HepG2 (cell line): ENCODE results near the gene TLCD1. TPM values are rescaled to one million over a fixed set of nuclear protein-coding genes. Genes with fewer than 3 reads are reported as not detected.

Source experiments
- DNMT3B ChIP-seq: conservative IDR thresholded peaks from 2 replicates; pipeline ENCODE4 v1.6.1; 2016; ENCODE audit warnings: missing biosample characterization, control low read depth
- FOSL2 ChIP-seq: sonication (generic); formaldehyde crosslinking; IDR thresholded peaks from 2 replicates; pipeline ENCODE4 v1.4.0; 2020; ENCODE audit warnings: missing genetic modification reagents
- FOXK1 ChIP-seq: sonication (generic); formaldehyde crosslinking; IDR thresholded peaks from 2 replicates; pipeline ENCODE4 v1.4.0; 2020; ENCODE audit warnings: low read depth, missing genetic modification reagents, borderline replicate concordance
- HNRNPH1 ChIP-seq: fragments of 200-400 bp; formaldehyde crosslinking; optimal IDR thresholded peaks from 2 replicates; pipeline ENCODE3; 2017; ENCODE audit warnings: mild to moderate bottlenecking, low read depth, low read length
- JUND ChIP-seq: sonication (generic); formaldehyde crosslinking; IDR thresholded peaks from 2 replicates; pipeline ENCODE4 v1.8.0; 2022; ENCODE audit warnings: mild to moderate bottlenecking, missing genetic modification reagents
- MLXIP ChIP-seq: sonication (generic); formaldehyde crosslinking; IDR thresholded peaks from 2 replicates; pipeline ENCODE4 v1.9.0; 2021; ENCODE audit warnings: missing genetic modification reagents, borderline replicate concordance
- NCOA5 ChIP-seq: sonication (generic); formaldehyde crosslinking; IDR thresholded peaks from 2 replicates; pipeline ENCODE4 v1.4.0; 2020; ENCODE audit warnings: missing genetic modification reagents
- POLR2AphosphoS2 ChIP-seq: IDR thresholded peaks from 2 replicates; pipeline ENCODE4 v1.6.1; 2011; ENCODE audit warnings: low read depth, low read length, improper control_type of control experiment
- REL ChIP-seq: sonication (generic); formaldehyde crosslinking; conservative IDR thresholded peaks from 2 replicates; pipeline ENCODE4 v1.8.0; 2022; ENCODE audit warnings: mild to moderate bottlenecking, missing genetic modification reagents, moderate library complexity
- SIN3A ChIP-seq: IDR thresholded peaks from 2 replicates; pipeline ENCODE4 v1.6.1; 2011; ENCODE audit warnings: low read depth, mild to moderate bottlenecking, control low read depth, low read length, borderline replicate concordance
- SRSF4 ChIP-seq: fragments of 200-400 bp; formaldehyde crosslinking; IDR thresholded peaks from one replicate; pipeline ENCODE4 v1.6.1; 2018; ENCODE audit warnings: mild to moderate bottlenecking, low read depth, low read length, moderate library complexity; ENCODE audit not compliant: poor library complexity, severe bottlenecking
- STAT5B ChIP-seq: sonication (generic); formaldehyde crosslinking; IDR thresholded peaks from 2 replicates; pipeline ENCODE4 v1.4.0; 2020; ENCODE audit warnings: missing genetic modification reagents
- STAT6 ChIP-seq: sonication (generic); formaldehyde crosslinking; IDR thresholded peaks from 2 replicates; pipeline ENCODE4 v1.4.0; 2020; ENCODE audit warnings: missing genetic modification reagents, mild to moderate bottlenecking, borderline replicate concordance
- ZBTB7A ChIP-seq: sonication (generic); formaldehyde crosslinking; IDR thresholded peaks from 2 replicates; pipeline ENCODE4 v1.8.0; 2022; ENCODE audit warnings: mild to moderate bottlenecking, missing genetic modification reagents
- ZMYM4 ChIP-seq: sonication (generic); formaldehyde crosslinking; IDR thresholded peaks from 2 replicates; pipeline ENCODE4 v1.8.1; 2023; ENCODE audit warnings: mild to moderate bottlenecking, missing genetic modification reagents
- ZNF484 ChIP-seq: sonication (generic); formaldehyde crosslinking; IDR thresholded peaks from 2 replicates; pipeline ENCODE4 v1.5.1; 2020; ENCODE audit warnings: mild to moderate bottlenecking, low read depth, missing genetic modification reagents, borderline replicate concordance
- ZNF747 ChIP-seq: sonication (generic); formaldehyde crosslinking; IDR thresholded peaks from 2 replicates; pipeline ENCODE4 v1.8.1; 2023; ENCODE audit warnings: missing genetic modification reagents, mild to moderate bottlenecking, borderline replicate concordance
- ZNF766 ChIP-seq: sonication (generic); formaldehyde crosslinking; IDR thresholded peaks from 2 replicates; pipeline ENCODE4 v1.5.0; 2020; ENCODE audit warnings: missing genetic modification reagents, borderline replicate concordance
- ZNF800 ChIP-seq: sonication (generic); formaldehyde crosslinking; IDR thresholded peaks from 2 replicates; pipeline ENCODE4 v1.4.0; 2020; ENCODE audit warnings: missing genetic modification reagents
- ZSCAN12 ChIP-seq: sonication (generic); formaldehyde crosslinking; IDR thresholded peaks from 2 replicates; pipeline ENCODE4 v1.9.0; 2021; ENCODE audit warnings: mild to moderate bottlenecking, missing genetic modification reagents
- ZSCAN20 ChIP-seq: sonication (generic); formaldehyde crosslinking; IDR thresholded peaks from 2 replicates; pipeline ENCODE4 v1.4.0; 2020; ENCODE audit warnings: missing genetic modification reagents, mild to moderate bottlenecking, borderline replicate concordance
- polyA plus RNA-seq, 8 experiments: library from polyadenylated mRNA; depleted of rRNA in 3 of 8; stranded (reverse) in 7 of 8; unstranded in 1 of 8; fragments of >200 nt; fragmentation: Illumina TruSeq in 4 of 8; extraction: Trizol in 4 of 8; gene quantifications; 2 replicates each; pipeline versions ENCODE4 v1.2.1 to v1.2.3, GENCODE V29; 2011 to 2016; ENCODE audit warnings: low read depth in 4 of 8, missing spikeins in 1 of 8, mixed read lengths in 1 of 8; ENCODE audit not compliant: insufficient read depth in 1 of 8
- total RNA-seq, 5 experiments: library from RNA; depleted of rRNA; stranded (reverse); fragments of >200 nt; fragmentation: Illumina TruSeq; extraction: Trizol; gene quantifications; 2 replicates each; pipeline ENCODE4 v1.2.3, GENCODE V29; 2016; ENCODE audit warnings: low read depth in 1 of 5

The TLCD1 gene
- total and polyA plus RNA-seq, 2 of the 13 experiments (the other 11 are each of a cell fraction or from before 2014, with no cell fraction given), result 14.9 to 19.6 TPM

- TF ChIP-seq ZMYM4 (CRISPR knock-in tag) (no peak), DNMT3B (CRISPR knock-in tag) (peak; percentile 51; the same call in 1 of the 2 replicates), ZNF747 (CRISPR knock-in tag) (0 out of 2 replicates have a peak, but pooled peaks have one; percentile 3), ZSCAN20 (CRISPR knock-in tag) (no peak), MLXIP (CRISPR knock-in tag) (0 out of 2 replicates have a peak, but pooled peaks have one; percentile 9), ZNF484 (CRISPR knock-in tag) (0 out of 2 replicates have a peak, but pooled peaks have one; percentile 45), SIN3A (0 out of 2 replicates have a peak, but pooled peaks have one; percentile 29), SRSF4 (no peak), ZBTB7A (no peak), ZNF766 (CRISPR knock-in tag) (0 out of 2 replicates have a peak, but pooled peaks have one; percentile 17), JUND (CRISPR knock-in tag) (peak; percentile 39; the same call in 1 of the 2 replicates), REL (CRISPR knock-in tag) (0 out of 2 replicates have a peak, but pooled peaks have one; percentile 21), FOXK1 (peak; percentile 11; the same call in 1 of the 2 replicates), NCOA5 (CRISPR knock-in tag) (peak; percentile 87; the same call in 1 of the 2 replicates), STAT6 (CRISPR knock-in tag) (no peak; the same call in 1 of the 2 replicates), ZSCAN12 (CRISPR knock-in tag) (0 out of 2 replicates have a peak, but pooled peaks have one; percentile 17), POLR2AphosphoS2 (peak; percentile 89), ZNF800 (CRISPR knock-in tag) (0 out of 2 replicates have a peak, but pooled peaks have one; percentile 78), STAT5B (CRISPR knock-in tag) (no peak), HNRNPH1 (peak; percentile 85), FOSL2 (CRISPR knock-in tag) (peak; percentile 15; the same call in 1 of the 2 replicates)
These were observed 820 bp downstream of the TLCD1 start (continued) for GRCh38 chr17:28725166-28725659.
